H9 (cell line): ENCODE measurements around the gene FRYL. TPM values are rescaled to one million over a fixed set of nuclear protein-coding genes. Genes with fewer than 3 reads are reported as not detected.
"Not testable (repeated sequence)": the region's sequence is repeated elsewhere in the genome, so short reads cannot be mapped to it uniquely, and the experiment has no call there.

Source experiments
- DNase-seq: peaks from one replicate; pipeline ENCODE4 v3.0.0-alpha.2; 2017
- H2AFZ ChIP-seq: one replicate; pipeline ENCODE4 v1.6.1; 2013; ENCODE audit warnings: mild to moderate bottlenecking, low read length, control low read depth, moderate library complexity
- H2AK5ac ChIP-seq: 2 replicates; pipeline ENCODE4 v1.6.1; 2013; ENCODE audit warnings: low read length, control low read depth, mixed read lengths; ENCODE audit not compliant: insufficient read length
- H2BK120ac ChIP-seq: one replicate; pipeline ENCODE4 v1.6.1; 2013; ENCODE audit warnings: low read depth, mild to moderate bottlenecking, low read length, control low read depth, inconsistent platforms; ENCODE audit not compliant: poor library complexity, severe bottlenecking
- H2BK12ac ChIP-seq: 2 replicates; pipeline ENCODE4 v1.6.1; 2013; ENCODE audit warnings: low read length, control low read depth, mixed read lengths, low read depth; ENCODE audit not compliant: insufficient read length
- H2BK15ac ChIP-seq: 2 replicates; pipeline ENCODE4 v1.6.1; 2013; ENCODE audit warnings: low read depth, low read length, control low read depth
- H2BK20ac ChIP-seq: one replicate; pipeline ENCODE4 v1.6.1; 2013; ENCODE audit warnings: low read depth, mild to moderate bottlenecking, low read length, control low read depth, inconsistent platforms; ENCODE audit not compliant: poor library complexity, severe bottlenecking
- H2BK5ac ChIP-seq: 2 replicates; pipeline ENCODE4 v1.6.1; 2013; ENCODE audit warnings: low read length, control low read depth, mixed read lengths; ENCODE audit not compliant: insufficient read length
- H3K14ac ChIP-seq: 2 replicates; pipeline ENCODE4 v1.6.1; 2013; ENCODE audit warnings: low read length, control low read depth; ENCODE audit not compliant: insufficient read depth
- H3K18ac ChIP-seq: 2 replicates; pipeline ENCODE4 v1.6.1; 2013; ENCODE audit warnings: low read depth, mild to moderate bottlenecking, mixed read lengths, low read length, control low read depth; ENCODE audit not compliant: insufficient read length
- H3K23ac ChIP-seq: 2 replicates; pipeline ENCODE4 v1.6.1; 2013; ENCODE audit warnings: low read length, control low read depth, mixed read lengths, low read depth; ENCODE audit not compliant: insufficient read length
- H3K23me2 ChIP-seq: 2 replicates; pipeline ENCODE4 v1.6.1; 2013; ENCODE audit warnings: low read depth, mild to moderate bottlenecking, mixed read lengths, low read length, control low read depth; ENCODE audit not compliant: insufficient read length, poor library complexity, severe bottlenecking
- H3K27ac ChIP-seq: 2 replicates; pipeline ENCODE4 v1.5.1; 2013; ENCODE audit warnings: low read length, control low read depth, mixed read lengths, low read depth; ENCODE audit not compliant: insufficient read length
- H3K27me3 ChIP-seq: 2 replicates; pipeline ENCODE4 v1.6.1; 2013; ENCODE audit warnings: low read length, control low read depth, inconsistent platforms; ENCODE audit not compliant: insufficient read depth
- H3K4ac ChIP-seq: 2 replicates; pipeline ENCODE4 v1.6.1; 2013; ENCODE audit warnings: low read depth, mild to moderate bottlenecking, control low read depth, inconsistent platforms, low read length, moderate library complexity
- H3K4me1 ChIP-seq: 2 replicates; pipeline ENCODE4 v1.6.1; 2013; ENCODE audit warnings: low read length, control low read depth, inconsistent platforms; ENCODE audit not compliant: insufficient read depth
- H3K4me2 ChIP-seq: 2 replicates; pipeline ENCODE4 v1.6.1; 2013; ENCODE audit warnings: low read length, control low read depth, mixed read lengths; ENCODE audit not compliant: insufficient read length, insufficient read depth
- H3K56ac ChIP-seq: 2 replicates; pipeline ENCODE4 v1.6.1; 2013; ENCODE audit warnings: low read depth, mild to moderate bottlenecking, mixed read lengths, low read length, control low read depth; ENCODE audit not compliant: insufficient read length
- H3K79me1 ChIP-seq: 2 replicates; pipeline ENCODE4 v1.6.1; 2013; ENCODE audit warnings: low read depth, mild to moderate bottlenecking, moderate library complexity, low read length, control low read depth, inconsistent platforms; ENCODE audit not compliant: insufficient read depth, poor library complexity, severe bottlenecking
- H3K79me2 ChIP-seq: 2 replicates; pipeline ENCODE4 v1.6.1; 2013; ENCODE audit warnings: low read length, control low read depth, inconsistent platforms; ENCODE audit not compliant: insufficient read depth
- H3K9ac ChIP-seq: 2 replicates; pipeline ENCODE4 v1.6.1; 2013; ENCODE audit warnings: low read length, control low read depth, mixed read lengths; ENCODE audit not compliant: insufficient read length; ENCODE audit errors: extremely low read depth
- H3K9me3 ChIP-seq: one replicate; pipeline ENCODE4 v1.6.1; 2013; ENCODE audit warnings: low read depth, low read length, inconsistent platforms; ENCODE audit not compliant: control insufficient read depth
- H3T11ph ChIP-seq: one replicate; pipeline ENCODE4 v1.6.1; 2013; ENCODE audit warnings: mild to moderate bottlenecking, low read length, control low read depth, inconsistent platforms
- H4K20me1 ChIP-seq: one replicate; pipeline ENCODE4 v1.6.1; 2013; ENCODE audit not compliant: control insufficient read depth, insufficient read length, insufficient read depth
- H4K5ac ChIP-seq: 2 replicates; pipeline ENCODE4 v1.6.1; 2013; ENCODE audit warnings: low read depth, mild to moderate bottlenecking, mixed read lengths, low read length, control low read depth; ENCODE audit not compliant: insufficient read length
- H4K8ac ChIP-seq: replicated peaks from 2 replicates; pipeline ENCODE4 v1.6.1; 2013; ENCODE audit warnings: low read length, control low read depth, mixed read lengths, low read depth; ENCODE audit not compliant: insufficient read length
- H4K91ac ChIP-seq: 2 replicates; pipeline ENCODE4 v1.6.1; 2013; ENCODE audit warnings: low read depth, mild to moderate bottlenecking, moderate library complexity, mixed read lengths, low read length, control low read depth; ENCODE audit not compliant: insufficient read length
- H3K27ac Mint-ChIP-seq, 3 experiments: 2 replicates in 2 of 3; 3 replicates in 1 of 3; pipeline ENCODE4 v1.8.0; 2020 to 2021; ENCODE audit warnings: mixed read lengths in 3 of 3, mild to moderate bottlenecking in 1 of 3, moderate library complexity in 1 of 3
- H3K27me3 Mint-ChIP-seq: 2 replicates; pipeline ENCODE4 v1.8.0; 2021; ENCODE audit warnings: low read depth, mild to moderate bottlenecking, moderate library complexity, mixed read lengths
- H3K36me3 Mint-ChIP-seq, 3 experiments: 2 replicates in 2 of 3; 3 replicates in 1 of 3; pipeline ENCODE4 v1.8.0; 2020 to 2021; ENCODE audit warnings: low read depth in 3 of 3, mixed read lengths in 3 of 3; ENCODE audit not compliant: insufficient read depth in 1 of 3
- H3K4me1 Mint-ChIP-seq, 2 experiments: 2 replicates each; pipeline ENCODE4 v1.8.0; 2020; ENCODE audit warnings: mixed read lengths in 2 of 2
- H3K4me3 Mint-ChIP-seq, 2 experiments: 2 replicates in 1 of 2; 3 replicates in 1 of 2; pipeline ENCODE4 v1.8.0; 2020 to 2021; ENCODE audit warnings: mild to moderate bottlenecking in 2 of 2, mixed read lengths in 2 of 2, moderate library complexity in 1 of 2
- H3K9me3 Mint-ChIP-seq, 2 experiments: 2 replicates in 1 of 2; 3 replicates in 1 of 2; pipeline ENCODE4 v1.8.0; 2020; ENCODE audit warnings: mild to moderate bottlenecking in 2 of 2, mixed read lengths in 2 of 2, moderate library complexity in 1 of 2
- CTCF ChIP-seq: fragments of 200-600 bp; sonication (generic); conservative IDR thresholded peaks from 3 replicates; pipeline ENCODE4 v1.8.0; 2021; ENCODE audit warnings: antibody characterized with exemption, mild to moderate bottlenecking
- WGBS: extraction: QIAGEN DNeasy Blood & Tissue Kit; methylation state at CpG from one replicate; pipeline ENCODE4 v1.1.7; 2013; ENCODE audit warnings: missing lambda C conversion rate, low lambda C conversion rate, mixed read lengths; ENCODE audit not compliant: insufficient read length; ENCODE audit errors: extremely low coverage; 5-methylcytosine and 5-hydroxymethylcytosine counted together
- total RNA-seq: library from RNA; stranded (reverse); gene quantifications from 2 replicates; pipeline ENCODE4 v1.2.1, GENCODE V29; 2021

The FRYL gene
- total RNA-seq, 1 experiment from 2014 or later = 31.5 TPM

GRCh38 chr4:48738856-48739255 lies 41.2 kb downstream of the FRYL start:
- Histone ChIP-seq H2AK5ac (no peak overlapping the region), H3K79me2 (peaks cover 15% of the 10 kb centered on the region; the same call in 1 of the 2 replicates), H2BK20ac (no peak overlapping the region), H3K4ac (no peak overlapping the region), H3K18ac (no peak overlapping the region), H3K27me3 (no peaks in the 10 kb centered on the region), H3K14ac (no peak overlapping the region), H3K23ac (no peak overlapping the region), H2BK15ac (no peak overlapping the region), H3K4me1 (peaks cover 1% of the 10 kb centered on the region; the same call in 1 of the 2 replicates), H3T11ph (no peak overlapping the region), H2BK120ac (no peak overlapping the region), H3K9me3 (no peaks in the 10 kb centered on the region), H3K4me2 (no peak overlapping the region), H2AFZ (no peak overlapping the region), H3K23me2 (no peaks in the 10 kb centered on the region), H4K8ac (no peak overlapping the region), H4K20me1 (no peaks in the 10 kb centered on the region), H3K9ac (no peak overlapping the region), H2BK12ac (no peak overlapping the region), H2BK5ac (no peak overlapping the region), H4K5ac (no peak overlapping the region), H4K91ac (no peak overlapping the region), H3K56ac (no peak overlapping the region), H3K27ac (no peak overlapping the region), H3K79me1 (peaks cover 15% of the 10 kb centered on the region)
- no peak for DNase-seq
- Mint-ChIP-seq H3K9me3 (peaks cover 6 to 8% of the 10 kb centered on the region in 2 experiments; a peak in 4 of 5 replicates), H3K27ac (no peak overlapping the region; a peak in 1 of 7 replicates), H3K4me1 (peaks cover 0 to 5% of the 10 kb centered on the region in 2 experiments; a peak in 1 of 4 replicates), H3K27me3 (no peaks in the 10 kb centered on the region), H3K36me3 (peaks cover 5 to 7% (median 7%) of the 10 kb centered on the region in 3 experiments; a peak in 4 of 7 replicates), H3K4me3 (no peak overlapping the region)
- TF ChIP-seq CTCF = no peak
- WGBS = no CpG with 5 or more reads among the region's 3 CpGs

GRCh38 chr4:48728906-48729496 lies 51.1 kb downstream of the FRYL start:
- not testable (repeated sequence) for H2BK20ac ChIP-seq, H4K20me1 ChIP-seq, H4K91ac ChIP-seq, H3K27ac ChIP-seq, H3K56ac ChIP-seq, H3K4me3 Mint-ChIP-seq, H3K79me2 ChIP-seq, H3K23ac ChIP-seq, H4K8ac ChIP-seq, H3K27me3 ChIP-seq, H2AK5ac ChIP-seq, H3K4me1 ChIP-seq, H3K79me1 ChIP-seq, H2AFZ ChIP-seq, H2BK12ac ChIP-seq, H3K18ac ChIP-seq, DNase-seq, H3K4me2 ChIP-seq, H2BK15ac ChIP-seq, H2BK5ac ChIP-seq, H2BK120ac ChIP-seq, H3K9me3 Mint-ChIP-seq, H3T11ph ChIP-seq, H3K27me3 Mint-ChIP-seq, H3K4ac ChIP-seq, H3K14ac ChIP-seq, H3K9ac ChIP-seq, H3K9me3 ChIP-seq, H4K5ac ChIP-seq, H3K27ac Mint-ChIP-seq, H3K23me2 ChIP-seq
- no CpG with 5 or more reads among the region's 15 CpGs for WGBS
- Mint-ChIP-seq H3K36me3 (peaks cover 1 to 14% (median 13%) of the 10 kb centered on the region in 3 experiments; a peak in 5 of 7 replicates), H3K4me1 (peaks cover 54 to 57% of the 10 kb centered on the region in 2 experiments)
